H9 (cell line): ENCODE results near the gene NKPD1. TPM values are rescaled to one million over a fixed set of nuclear protein-coding genes. Genes with fewer than 3 reads are reported as not detected.

Source experiments
- DNase-seq: peaks from one replicate; pipeline ENCODE4 v3.0.0-alpha.2; 2017
- H2AFZ ChIP-seq: one replicate; pipeline ENCODE4 v1.6.1; 2013; ENCODE audit warnings: mild to moderate bottlenecking, low read length, control low read depth, moderate library complexity
- H2AK5ac ChIP-seq: 2 replicates; pipeline ENCODE4 v1.6.1; 2013; ENCODE audit warnings: low read length, control low read depth, mixed read lengths; ENCODE audit not compliant: insufficient read length
- H2BK120ac ChIP-seq: one replicate; pipeline ENCODE4 v1.6.1; 2013; ENCODE audit warnings: low read depth, mild to moderate bottlenecking, low read length, control low read depth, inconsistent platforms; ENCODE audit not compliant: poor library complexity, severe bottlenecking
- H2BK12ac ChIP-seq: 2 replicates; pipeline ENCODE4 v1.6.1; 2013; ENCODE audit warnings: low read length, control low read depth, mixed read lengths, low read depth; ENCODE audit not compliant: insufficient read length
- H2BK15ac ChIP-seq: 2 replicates; pipeline ENCODE4 v1.6.1; 2013; ENCODE audit warnings: low read depth, low read length, control low read depth
- H2BK20ac ChIP-seq: one replicate; pipeline ENCODE4 v1.6.1; 2013; ENCODE audit warnings: low read depth, mild to moderate bottlenecking, low read length, control low read depth, inconsistent platforms; ENCODE audit not compliant: poor library complexity, severe bottlenecking
- H2BK5ac ChIP-seq: 2 replicates; pipeline ENCODE4 v1.6.1; 2013; ENCODE audit warnings: low read length, control low read depth, mixed read lengths; ENCODE audit not compliant: insufficient read length
- H3K14ac ChIP-seq: 2 replicates; pipeline ENCODE4 v1.6.1; 2013; ENCODE audit warnings: low read length, control low read depth; ENCODE audit not compliant: insufficient read depth
- H3K18ac ChIP-seq: 2 replicates; pipeline ENCODE4 v1.6.1; 2013; ENCODE audit warnings: low read depth, mild to moderate bottlenecking, mixed read lengths, low read length, control low read depth; ENCODE audit not compliant: insufficient read length
- H3K23ac ChIP-seq: 2 replicates; pipeline ENCODE4 v1.6.1; 2013; ENCODE audit warnings: low read length, control low read depth, mixed read lengths, low read depth; ENCODE audit not compliant: insufficient read length
- H3K23me2 ChIP-seq: 2 replicates; pipeline ENCODE4 v1.6.1; 2013; ENCODE audit warnings: low read depth, mild to moderate bottlenecking, mixed read lengths, low read length, control low read depth; ENCODE audit not compliant: insufficient read length, poor library complexity, severe bottlenecking
- H3K27ac ChIP-seq: 2 replicates; pipeline ENCODE4 v1.5.1; 2013; ENCODE audit warnings: low read length, control low read depth, mixed read lengths, low read depth; ENCODE audit not compliant: insufficient read length
- H3K27me3 ChIP-seq: 2 replicates; pipeline ENCODE4 v1.6.1; 2013; ENCODE audit warnings: low read length, control low read depth, inconsistent platforms; ENCODE audit not compliant: insufficient read depth
- H3K4ac ChIP-seq: 2 replicates; pipeline ENCODE4 v1.6.1; 2013; ENCODE audit warnings: low read depth, mild to moderate bottlenecking, control low read depth, inconsistent platforms, low read length, moderate library complexity
- H3K4me1 ChIP-seq: 2 replicates; pipeline ENCODE4 v1.6.1; 2013; ENCODE audit warnings: low read length, control low read depth, inconsistent platforms; ENCODE audit not compliant: insufficient read depth
- H3K4me2 ChIP-seq: 2 replicates; pipeline ENCODE4 v1.6.1; 2013; ENCODE audit warnings: low read length, control low read depth, mixed read lengths; ENCODE audit not compliant: insufficient read length, insufficient read depth
- H3K56ac ChIP-seq: 2 replicates; pipeline ENCODE4 v1.6.1; 2013; ENCODE audit warnings: low read depth, mild to moderate bottlenecking, mixed read lengths, low read length, control low read depth; ENCODE audit not compliant: insufficient read length
- H3K79me1 ChIP-seq: 2 replicates; pipeline ENCODE4 v1.6.1; 2013; ENCODE audit warnings: low read depth, mild to moderate bottlenecking, moderate library complexity, low read length, control low read depth, inconsistent platforms; ENCODE audit not compliant: insufficient read depth, poor library complexity, severe bottlenecking
- H3K79me2 ChIP-seq: 2 replicates; pipeline ENCODE4 v1.6.1; 2013; ENCODE audit warnings: low read length, control low read depth, inconsistent platforms; ENCODE audit not compliant: insufficient read depth
- H3K9ac ChIP-seq: 2 replicates; pipeline ENCODE4 v1.6.1; 2013; ENCODE audit warnings: low read length, control low read depth, mixed read lengths; ENCODE audit not compliant: insufficient read length; ENCODE audit errors: extremely low read depth
- H3K9me3 ChIP-seq: one replicate; pipeline ENCODE4 v1.6.1; 2013; ENCODE audit warnings: low read depth, low read length, inconsistent platforms; ENCODE audit not compliant: control insufficient read depth
- H3T11ph ChIP-seq: one replicate; pipeline ENCODE4 v1.6.1; 2013; ENCODE audit warnings: mild to moderate bottlenecking, low read length, control low read depth, inconsistent platforms
- H4K20me1 ChIP-seq: one replicate; pipeline ENCODE4 v1.6.1; 2013; ENCODE audit not compliant: control insufficient read depth, insufficient read length, insufficient read depth
- H4K5ac ChIP-seq: 2 replicates; pipeline ENCODE4 v1.6.1; 2013; ENCODE audit warnings: low read depth, mild to moderate bottlenecking, mixed read lengths, low read length, control low read depth; ENCODE audit not compliant: insufficient read length
- H4K8ac ChIP-seq: replicated peaks from 2 replicates; pipeline ENCODE4 v1.6.1; 2013; ENCODE audit warnings: low read length, control low read depth, mixed read lengths, low read depth; ENCODE audit not compliant: insufficient read length
- H4K91ac ChIP-seq: 2 replicates; pipeline ENCODE4 v1.6.1; 2013; ENCODE audit warnings: low read depth, mild to moderate bottlenecking, moderate library complexity, mixed read lengths, low read length, control low read depth; ENCODE audit not compliant: insufficient read length
- H3K27ac Mint-ChIP-seq, 3 experiments: 2 replicates in 2 of 3; 3 replicates in 1 of 3; pipeline ENCODE4 v1.8.0; 2020 to 2021; ENCODE audit warnings: mixed read lengths in 3 of 3, mild to moderate bottlenecking in 1 of 3, moderate library complexity in 1 of 3
- H3K27me3 Mint-ChIP-seq: 2 replicates; pipeline ENCODE4 v1.8.0; 2021; ENCODE audit warnings: low read depth, mild to moderate bottlenecking, moderate library complexity, mixed read lengths
- H3K36me3 Mint-ChIP-seq, 3 experiments: 2 replicates in 2 of 3; 3 replicates in 1 of 3; pipeline ENCODE4 v1.8.0; 2020 to 2021; ENCODE audit warnings: low read depth in 3 of 3, mixed read lengths in 3 of 3; ENCODE audit not compliant: insufficient read depth in 1 of 3
- H3K4me1 Mint-ChIP-seq, 2 experiments: 2 replicates each; pipeline ENCODE4 v1.8.0; 2020; ENCODE audit warnings: mixed read lengths in 2 of 2
- H3K4me3 Mint-ChIP-seq, 2 experiments: 2 replicates in 1 of 2; 3 replicates in 1 of 2; pipeline ENCODE4 v1.8.0; 2020 to 2021; ENCODE audit warnings: mild to moderate bottlenecking in 2 of 2, mixed read lengths in 2 of 2, moderate library complexity in 1 of 2
- H3K9me3 Mint-ChIP-seq, 2 experiments: 2 replicates in 1 of 2; 3 replicates in 1 of 2; pipeline ENCODE4 v1.8.0; 2020; ENCODE audit warnings: mild to moderate bottlenecking in 2 of 2, mixed read lengths in 2 of 2, moderate library complexity in 1 of 2
- CTCF ChIP-seq: fragments of 200-600 bp; sonication (generic); conservative IDR thresholded peaks from 3 replicates; pipeline ENCODE4 v1.8.0; 2021; ENCODE audit warnings: antibody characterized with exemption, mild to moderate bottlenecking
- WGBS: extraction: QIAGEN DNeasy Blood & Tissue Kit; methylation state at CpG from one replicate; pipeline ENCODE4 v1.1.7; 2013; ENCODE audit warnings: missing lambda C conversion rate, low lambda C conversion rate, mixed read lengths; ENCODE audit not compliant: insufficient read length; ENCODE audit errors: extremely low coverage; 5-methylcytosine and 5-hydroxymethylcytosine counted together
- total RNA-seq: library from RNA; stranded (reverse); gene quantifications from 2 replicates; pipeline ENCODE4 v1.2.1, GENCODE V29; 2021

NKPD1 gene
- total RNA-seq, 1 experiment from 2014 or later: 0.17 TPM

GRCh38 chr19:45147835-45148676 is 12.7 kb downstream of the NKPD1 start:
- no peak overlapping the region for H3K56ac ChIP-seq
- no peak overlapping the region for H3K4ac ChIP-seq
- H3K4me1 ChIP-seq: no peaks in the 10 kb centered on the region
- H3K9ac ChIP-seq: no peak overlapping the region
- H3K4me2 ChIP-seq: no peak overlapping the region
- H3K27me3 ChIP-seq: peaks cover 4% of the 10 kb centered on the region; the same call in 1 of the 2 replicates
- H2BK12ac ChIP-seq: no peak overlapping the region
- no peak overlapping the region for H2BK5ac ChIP-seq
- no peak overlapping the region for H3K4me3 Mint-ChIP-seq
- peak; percentile 57 for TF ChIP-seq CTCF
- no peak overlapping the region for H3K23ac ChIP-seq
- no peak overlapping the region for H2BK15ac ChIP-seq
- no peak overlapping the region for H2BK20ac ChIP-seq
- H4K91ac ChIP-seq: no peak overlapping the region
- H2BK120ac ChIP-seq: no peak overlapping the region
- H3K9me3 ChIP-seq: no peaks in the 10 kb centered on the region
- no peaks in the 10 kb centered on the region for H3K79me1 ChIP-seq
- H3K79me2 ChIP-seq: no peaks in the 10 kb centered on the region
- H3K9me3 Mint-ChIP-seq: no peaks in the 10 kb centered on the region; a peak in 1 of 5 replicates
- peaks cover 0 to 6% of the 10 kb centered on the region in 2 experiments; a peak in 1 of 4 replicates for H3K4me1 Mint-ChIP-seq
- H3K23me2 ChIP-seq: no peaks in the 10 kb centered on the region
- no peak overlapping the region for H2AFZ ChIP-seq
- WGBS: no CpG with 5 or more reads among the region's 18 CpGs
- no peaks in the 10 kb centered on the region for H4K20me1 ChIP-seq
- DNase-seq: peak; percentile 79
- H2AK5ac ChIP-seq: no peak overlapping the region
- H3K27me3 Mint-ChIP-seq: peaks cover 19% of the 10 kb centered on the region
- no peak overlapping the region for H3K14ac ChIP-seq
- H4K8ac ChIP-seq: no peak overlapping the region
- H3K36me3 Mint-ChIP-seq: peaks cover under 1 to 12% (median 7%) of the 10 kb centered on the region in 3 experiments; a peak in 5 of 7 replicates
- H3T11ph ChIP-seq: no peak overlapping the region
- H3K18ac ChIP-seq: no peak overlapping the region
- no peak overlapping the region for H4K5ac ChIP-seq
- peak overlapping the region in 2 of 3 experiments; percentile 34 to 40; a peak in 2 of 7 replicates for H3K27ac Mint-ChIP-seq
- no peak overlapping the region for H3K27ac ChIP-seq
